ENCODE results near the gene ANK3.

GRCh38 chr10:60390224-60390626, 550 bp upstream of the ANK3 start:
- TF ChIP-seq PBX3 (CRISPR knock-in tag; IDR thresholded peaks at IDR 0.05) = no peak
- no peak for TF ChIP-seq ZNF114 (tag by site-specific recombination; IDR thresholded peaks at IDR 0.05)
- TF ChIP-seq CTCF (tag by site-specific recombination; IDR thresholded peaks at IDR 0.05) = no peak
- no peak for TF ChIP-seq ZNF837 (tag by site-specific recombination; IDR thresholded peaks at IDR 0.05)
- no peak for TF ChIP-seq ZNF626 (tag by site-specific recombination; IDR thresholded peaks at IDR 0.05)
- no peak for TF ChIP-seq KLF10 (tag by site-specific recombination; IDR thresholded peaks at IDR 0.05)
- TF ChIP-seq ZNF292 (tag by site-specific recombination; IDR thresholded peaks at IDR 0.05; ENCODE audit: borderline replicate concordance, low read depth) = no peak
- TF ChIP-seq ZBTB1 (tag by site-specific recombination; IDR thresholded peaks at IDR 0.05) = no peak
- TF ChIP-seq ZFP41 (tag by site-specific recombination; IDR thresholded peaks at IDR 0.05; ENCODE audit: borderline replicate concordance) = no peak
- no peak for TF ChIP-seq ZNF416 (tag by site-specific recombination; IDR thresholded peaks at IDR 0.05)
- no peak for TF ChIP-seq ZNF843 (tag by site-specific recombination; IDR thresholded peaks at IDR 0.05)
- TF ChIP-seq PATZ1 (tag by site-specific recombination; IDR thresholded peaks at IDR 0.05) = no peak
